Stomach smooth muscle (tissue), 2 donors: ENCODE results near the gene HIGD2A.

Source experiments
- H3K27ac ChIP-seq: one replicate; pipeline ENCODE4 v1.7.0; 2013; ENCODE audit warnings: mild to moderate bottlenecking, low read length, inconsistent platforms
- H3K27me3 ChIP-seq, 2 donors: one replicate each; pipeline ENCODE4 v1.7.0; 2013; ENCODE audit warnings: low read length in 2 of 2; ENCODE audit not compliant: insufficient read depth in 2 of 2, control insufficient read depth in 1 of 2
- H3K36me3 ChIP-seq, 2 donors: one replicate each; pipeline ENCODE4 v1.7.0; 2013; ENCODE audit warnings: low read length in 2 of 2; ENCODE audit not compliant: control insufficient read depth in 2 of 2, insufficient read depth in 2 of 2
- H3K4me1 ChIP-seq: one replicate; pipeline ENCODE4 v1.7.0; 2013; ENCODE audit warnings: low read length; ENCODE audit not compliant: control insufficient read depth, insufficient read depth
- H3K4me3 ChIP-seq, 2 donors: one replicate each; pipeline ENCODE4 v1.7.0; 2013; ENCODE audit warnings: low read length in 2 of 2
- H3K9ac ChIP-seq, 2 donors: one replicate each; pipeline ENCODE4 v1.7.0; 2013; ENCODE audit warnings: low read length in 2 of 2, mild to moderate bottlenecking in 1 of 2
- H3K9me3 ChIP-seq, 2 donors: one replicate each; pipeline ENCODE4 v1.7.0; 2013; ENCODE audit warnings: low read length in 2 of 2; ENCODE audit not compliant: control insufficient read depth in 2 of 2
- donor health status: healthy.
- donor health status: Pancreatic carcinoma.

The HIGD2A gene

DNA sequence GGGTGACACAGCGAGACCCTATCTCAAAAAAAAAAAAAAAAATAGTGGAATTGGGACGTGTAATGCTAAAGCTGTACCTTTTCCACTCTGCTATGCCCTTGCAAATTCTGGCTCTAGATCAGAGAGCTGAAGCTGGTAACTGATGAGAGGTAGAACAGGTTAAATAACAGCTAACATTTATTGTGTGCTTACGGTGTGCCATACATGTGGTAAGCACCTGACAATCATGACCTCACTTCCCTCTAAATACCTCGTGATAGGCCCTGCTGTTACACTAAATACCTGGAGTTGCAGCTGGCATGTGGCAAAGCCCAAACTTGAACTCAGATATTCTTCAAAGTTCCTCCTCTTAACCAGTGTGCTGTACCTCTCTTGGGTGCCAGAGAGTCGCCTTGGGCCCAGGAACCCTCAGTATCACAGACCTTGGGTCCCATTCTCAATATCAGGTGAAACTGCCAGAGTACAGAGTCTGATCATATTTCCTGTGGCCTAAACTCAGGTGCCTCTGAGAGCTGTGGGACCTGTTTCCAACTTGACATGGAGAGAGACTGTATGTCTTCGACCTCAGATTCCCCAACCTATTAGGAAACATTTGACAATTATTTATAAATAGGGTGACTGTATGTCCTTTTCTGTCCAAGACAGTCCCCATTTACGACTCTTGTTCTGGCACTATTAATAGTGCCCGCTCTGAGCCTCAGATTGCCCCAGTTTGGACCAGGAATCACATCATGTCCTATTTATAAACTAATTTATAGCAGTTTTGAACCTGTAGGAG lies 18.4 kb upstream of the HIGD2A start:
- peaks cover 6 to 36% of the 10 kb centered on the region in 2 donors for H3K36me3 ChIP-seq
- no peak overlapping the region for H3K4me3 ChIP-seq
- H3K4me1 ChIP-seq, result peaks cover 19% of the 10 kb centered on the region
- no peak overlapping the region for H3K9ac ChIP-seq
- H3K27me3 ChIP-seq, result no peaks in the 10 kb centered on the region
- H3K9me3 ChIP-seq, result no peaks in the 10 kb centered on the region
- no peak overlapping the region for H3K27ac ChIP-seq

- H3K9ac ChIP-seq, result no peak overlapping the region
- no peaks in the 10 kb centered on the region for H3K27me3 ChIP-seq
- no peak overlapping the region for H3K27ac ChIP-seq
- peaks cover 5% of the 10 kb centered on the region for H3K4me1 ChIP-seq
- no peaks in the 10 kb centered on the region for H3K9me3 ChIP-seq
- peaks cover 6 to 36% of the 10 kb centered on the region in 2 donors for H3K36me3 ChIP-seq
- H3K4me3 ChIP-seq, result no peak overlapping the region
Measured at GRCh38 chr5:176371621-176372539, 16.7 kb upstream of the HIGD2A start.

DNA sequence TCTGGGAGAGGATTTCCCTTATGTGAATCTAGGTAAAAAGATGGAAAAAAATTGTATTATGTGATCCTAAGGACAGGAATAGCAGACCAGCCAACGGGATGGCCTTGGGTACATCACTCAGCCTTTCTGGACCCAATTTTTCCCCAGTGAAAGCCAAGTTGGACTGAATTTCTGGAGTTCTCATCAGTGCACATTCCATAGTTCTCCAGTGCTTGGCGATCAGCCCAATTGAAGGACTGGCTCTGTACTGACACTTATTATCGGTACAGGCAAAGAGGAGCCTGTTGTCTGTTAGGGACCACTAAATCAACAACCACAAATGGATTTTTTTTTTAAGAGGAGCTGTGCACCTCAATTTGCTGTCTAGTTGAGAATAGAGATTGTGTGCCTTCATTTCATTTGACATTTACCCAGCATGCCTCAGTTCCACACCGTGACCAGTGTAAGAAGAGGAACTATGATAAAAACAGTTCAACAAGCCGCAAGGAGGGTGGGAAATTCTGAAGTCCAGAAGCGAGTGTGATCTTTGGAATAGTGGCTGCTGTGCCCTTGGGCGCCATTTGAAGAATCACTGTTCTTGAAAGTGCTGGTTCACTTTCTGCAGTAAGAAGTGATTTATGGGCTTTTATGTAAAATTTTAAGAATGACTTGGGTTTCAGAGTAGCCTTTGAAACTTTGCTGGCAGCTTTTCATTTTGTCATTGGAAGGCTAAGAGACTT lies 15.3 kb upstream of the HIGD2A start:
- H3K4me1 ChIP-seq, result peaks cover 4% of the 10 kb centered on the region
- peaks cover 6 to 30% of the 10 kb centered on the region in 2 donors for H3K36me3 ChIP-seq
- H3K9me3 ChIP-seq, result no peaks in the 10 kb centered on the region
- no peaks in the 10 kb centered on the region for H3K27me3 ChIP-seq
- H3K9ac ChIP-seq, result no peak overlapping the region
- no peak overlapping the region for H3K27ac ChIP-seq
- no peak overlapping the region for H3K4me3 ChIP-seq

- H3K27me3 ChIP-seq, result no peaks in the 10 kb centered on the region
- H3K4me1 ChIP-seq, result peaks cover 16% of the 10 kb centered on the region
- H3K36me3 ChIP-seq, result peaks cover 12 to 24% of the 10 kb centered on the region in 2 donors
- no peak overlapping the region for H3K9ac ChIP-seq
- no peaks in the 10 kb centered on the region for H3K9me3 ChIP-seq
- no peak overlapping the region for H3K27ac ChIP-seq
- H3K4me3 ChIP-seq, result no peak overlapping the region
Measured at GRCh38 chr5:176379881-176380280, 8.7 kb upstream of the HIGD2A start.

GRCh38 chr5:176381423-176381822 lies 7.1 kb upstream of the HIGD2A start:
- peak overlapping the region; percentile 88 for H3K27ac ChIP-seq

DNA sequence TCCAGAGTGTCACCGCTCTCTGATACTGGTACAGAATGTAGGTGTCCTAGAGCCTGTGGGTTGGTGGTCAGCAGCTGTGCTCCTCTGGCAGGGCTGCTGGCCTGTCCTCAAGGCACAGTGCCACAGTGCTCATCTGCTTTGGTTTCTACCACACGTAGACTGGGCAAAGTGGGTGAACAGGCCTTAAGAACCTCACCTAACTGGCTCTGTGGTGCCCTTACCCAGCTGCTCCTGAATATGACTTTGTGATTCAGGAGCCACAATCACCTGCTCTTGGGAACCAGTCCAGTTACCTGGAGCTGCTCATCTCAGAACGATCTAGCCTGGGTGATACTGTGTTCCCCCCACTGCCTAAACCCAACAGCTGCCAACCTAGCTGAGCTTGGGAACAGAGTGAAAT lies 6.6 kb upstream of the HIGD2A start:
- Histone ChIP-seq H3K27ac (peak overlapping the region; percentile 88), H3K9me3 (no peaks in the 10 kb centered on the region), H3K27me3 (no peaks in the 10 kb centered on the region), H3K4me3 (no peak overlapping the region), H3K36me3 (peaks cover 22 to 28% of the 10 kb centered on the region in 2 donors), H3K4me1 (peaks cover 16% of the 10 kb centered on the region), H3K9ac (peak overlapping the region in 1 of 2 donors; percentile 60)

More at GRCh38 chr5:176381423-176381822, 7.1 kb upstream of the HIGD2A start:
- Histone ChIP-seq H3K9ac (no peak overlapping the region), H3K36me3 (peaks cover 19 to 28% of the 10 kb centered on the region in 2 donors), H3K4me1 (peaks cover 16% of the 10 kb centered on the region), H3K4me3 (no peak overlapping the region), H3K9me3 (no peaks in the 10 kb centered on the region), H3K27me3 (no peaks in the 10 kb centered on the region)

- Histone ChIP-seq H3K27me3 (no peaks in the 10 kb centered on the region), H3K27ac (peak overlapping the region; percentile 88), H3K36me3 (peaks cover 22 to 28% of the 10 kb centered on the region in 2 donors), H3K9me3 (no peaks in the 10 kb centered on the region), H3K9ac (no peak overlapping the region), H3K4me1 (peaks cover 21% of the 10 kb centered on the region), H3K4me3 (no peak overlapping the region)
Measured at GRCh38 chr5:176382721-176383120, 5.8 kb upstream of the HIGD2A start.

GRCh38 chr5:176383248-176383905 lies 5.2 kb upstream of the HIGD2A start:
- Histone ChIP-seq H3K9ac (no peak overlapping the region), H3K9me3 (no peaks in the 10 kb centered on the region), H3K4me1 (peaks cover 27% of the 10 kb centered on the region), H3K27ac (no peak overlapping the region), H3K36me3 (peaks cover 22 to 28% of the 10 kb centered on the region in 2 donors), H3K4me3 (no peak overlapping the region), H3K27me3 (no peaks in the 10 kb centered on the region)

- Histone ChIP-seq H3K4me3 (no peak overlapping the region), H3K4me1 (peaks cover 27% of the 10 kb centered on the region), H3K27me3 (no peaks in the 10 kb centered on the region), H3K9ac (no peak overlapping the region), H3K36me3 (peaks cover 22 to 28% of the 10 kb centered on the region in 2 donors), H3K27ac (no peak overlapping the region), H3K9me3 (no peaks in the 10 kb centered on the region)
Measured at GRCh38 chr5:176383961-176384360, 4.6 kb upstream of the HIGD2A start.

DNA sequence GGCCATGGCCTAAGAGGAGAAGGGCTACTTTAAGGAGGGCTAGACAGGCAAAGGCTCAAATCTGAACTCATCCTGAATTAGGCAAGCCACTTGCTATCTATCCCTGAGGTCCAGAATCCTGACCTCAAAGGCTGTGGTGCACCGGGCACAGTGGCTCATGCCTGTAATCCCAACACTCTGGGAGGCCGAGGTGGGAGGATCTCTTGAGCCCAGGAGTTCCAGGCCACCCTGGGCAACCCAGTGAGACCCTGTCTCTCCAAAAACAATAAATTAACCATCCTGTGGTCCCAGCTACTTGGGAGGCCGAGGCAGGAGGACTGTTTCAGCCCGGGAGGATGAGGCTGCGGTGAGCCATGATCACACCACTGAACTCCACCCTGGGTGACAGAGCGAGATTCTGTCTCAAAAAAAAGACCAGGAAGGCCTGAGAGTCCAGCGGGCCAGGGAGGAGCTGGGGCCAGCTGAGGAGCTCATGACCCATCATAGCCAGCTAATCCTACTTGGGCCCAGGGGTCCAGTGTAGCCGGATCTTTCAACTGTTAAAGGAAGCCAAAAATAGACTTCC lies 4.1 kb upstream of the HIGD2A start:
- Histone ChIP-seq H3K27me3 (no peaks in the 10 kb centered on the region), H3K4me1 (peaks cover 32% of the 10 kb centered on the region), H3K4me3 (no peak overlapping the region), H3K9ac (no peak overlapping the region), H3K9me3 (no peaks in the 10 kb centered on the region), H3K36me3 (peaks cover 22 to 28% of the 10 kb centered on the region in 2 donors), H3K27ac (no peak overlapping the region)
